SK-N-MC (cell line): Measurements from ENCODE around the gene ITGA3.
"Not testable (repeated sequence)": the region's sequence is repeated elsewhere in the genome, so short reads cannot be mapped to it uniquely, and the experiment has no call there.

Experiments used
- DNase-seq: peaks from one replicate; pipeline ENCODE4 v3.0.0-alpha.2; 2011; ENCODE audit warnings: low read depth, low spot score
- H3K27ac ChIP-seq: fragments of 200-600 bp; sonication (generic); 2 replicates; pipeline ENCODE4 v1.5.1; 2016; ENCODE audit warnings: mixed run types
- H3K36me3 ChIP-seq: fragments of 200-600 bp; sonication (generic); 2 replicates; pipeline ENCODE4 v1.6.1; 2017; ENCODE audit warnings: antibody characterized with exemption, low read length, mixed read lengths; ENCODE audit not compliant: insufficient read depth
- H3K4me3 ChIP-seq: fragments of 200-600 bp; sonication (generic); 2 replicates; pipeline ENCODE4 v1.5.1; 2016
- H3K9ac ChIP-seq: fragments of 200-600 bp; sonication (generic); 2 replicates; pipeline ENCODE4 v1.8.0; 2017; ENCODE audit warnings: mixed run types, mixed read lengths; ENCODE audit not compliant: insufficient read length
- H3K9me3 ChIP-seq: fragments of 200-600 bp; sonication (generic); 2 replicates; pipeline ENCODE4 v1.6.1; 2017; ENCODE audit warnings: low read depth, mild to moderate bottlenecking, antibody characterized with exemption, low read length, moderate library complexity, mixed read lengths
- EZH2 ChIP-seq: fragments of 200-600 bp; sonication (generic); IDR thresholded peaks from one replicate; pipeline ENCODE4 v1.6.1; 2017; ENCODE audit warnings: antibody characterized with exemption
- FOXP2 ChIP-seq: optimal IDR thresholded peaks from 2 replicates; pipeline ENCODE3; 2011; ENCODE audit warnings: mild to moderate bottlenecking, moderate library complexity; ENCODE audit not compliant: insufficient read depth; ENCODE audit errors: extremely low read length, control extremely low read depth
- POLR2AphosphoS5 ChIP-seq: IDR thresholded peaks from 2 replicates; pipeline ENCODE4 v1.6.1; 2012; ENCODE audit warnings: mild to moderate bottlenecking, low read depth, low read length, borderline replicate concordance

The ITGA3 gene

GRCh38 chr17:50033316-50033715 is 22.6 kb upstream of the ITGA3 start:
- no peak overlapping the region for H3K4me3 ChIP-seq
- TF ChIP-seq EZH2 (no peak), FOXP2 (no peak), POLR2AphosphoS5 (no peak)
- no peak overlapping the region for H3K27ac ChIP-seq

GRCh38 chr17:50034498-50035364 is 21.2 kb upstream of the ITGA3 start:
- H3K9me3 ChIP-seq = no peaks in the 10 kb centered on the region
- no peak overlapping the region for H3K27ac ChIP-seq
- H3K4me3 ChIP-seq = no peak overlapping the region
- H3K36me3 ChIP-seq = no peaks in the 10 kb centered on the region
- TF ChIP-seq POLR2AphosphoS5 (no peak), FOXP2 (no peak), EZH2 (no peak)
- no peak for DNase-seq
- no peak overlapping the region for H3K9ac ChIP-seq

More at GRCh38 chr17:50033316-50033715, 22.6 kb upstream of the ITGA3 start:
- no peak overlapping the region for H3K9ac ChIP-seq
- H3K9me3 ChIP-seq = no peaks in the 10 kb centered on the region
- DNase-seq = no peak
- no peaks in the 10 kb centered on the region for H3K36me3 ChIP-seq

DNA sequence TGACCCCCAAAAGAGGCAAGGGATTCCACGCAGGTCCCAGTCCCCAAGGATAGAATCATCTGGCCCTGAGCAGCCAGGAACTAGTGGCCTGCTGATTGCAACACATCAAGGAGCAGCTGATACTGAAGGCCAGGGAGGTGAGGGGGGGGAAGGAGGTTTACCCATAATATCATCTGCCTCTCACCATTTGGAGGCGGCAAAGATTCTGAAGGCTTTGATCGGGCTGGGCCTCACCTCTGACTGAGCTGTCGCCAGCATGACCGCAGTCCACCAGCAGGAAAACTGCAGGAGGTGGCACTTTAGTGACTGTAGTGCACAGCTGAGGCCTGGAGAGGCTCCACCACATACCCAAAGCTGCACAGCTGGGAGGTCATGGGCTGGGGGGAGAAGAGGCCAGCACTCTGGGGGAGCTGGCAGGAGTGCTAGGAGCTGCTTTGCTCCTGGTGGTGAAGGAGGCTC is 20.5 kb upstream of the ITGA3 start:
- TF ChIP-seq FOXP2 (no peak), POLR2AphosphoS5 (no peak), EZH2 (no peak)
- no peak overlapping the region for H3K27ac ChIP-seq

DNA sequence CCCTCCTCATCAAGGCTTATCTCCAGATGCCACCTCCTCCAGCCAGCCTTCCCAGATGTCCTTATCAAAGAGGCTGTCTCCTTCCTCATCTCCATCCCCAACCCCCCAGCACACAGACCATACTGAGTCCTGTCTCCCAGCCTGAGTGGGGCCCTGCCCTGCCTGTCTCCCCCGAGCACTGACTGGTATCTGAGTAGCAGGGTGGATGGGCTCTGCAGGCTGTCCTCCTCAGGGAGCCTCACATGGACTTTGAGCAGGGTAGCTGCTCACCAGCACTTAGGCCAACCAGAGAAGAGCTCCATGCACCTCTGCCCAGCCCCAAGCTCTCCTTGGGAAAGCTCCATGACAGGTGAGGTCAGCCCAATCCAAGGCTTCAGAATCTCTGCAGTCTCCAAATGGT is 20.0 kb upstream of the ITGA3 start:
- no peaks in the 10 kb centered on the region for H3K36me3 ChIP-seq
- no peak overlapping the region for H3K4me3 ChIP-seq
- DNase-seq = no peak
- TF ChIP-seq POLR2AphosphoS5 (no peak), EZH2 (no peak), FOXP2 (no peak)
- H3K9ac ChIP-seq = no peak overlapping the region
- H3K27ac ChIP-seq = no peak overlapping the region
- no peaks in the 10 kb centered on the region for H3K9me3 ChIP-seq

More for the DNA sequence above, 20.5 kb upstream of the ITGA3 start:
- Histone ChIP-seq H3K4me3 (no peak overlapping the region), H3K36me3 (no peaks in the 10 kb centered on the region), H3K9ac (no peak overlapping the region), H3K9me3 (no peaks in the 10 kb centered on the region)
- no peak for DNase-seq

DNA sequence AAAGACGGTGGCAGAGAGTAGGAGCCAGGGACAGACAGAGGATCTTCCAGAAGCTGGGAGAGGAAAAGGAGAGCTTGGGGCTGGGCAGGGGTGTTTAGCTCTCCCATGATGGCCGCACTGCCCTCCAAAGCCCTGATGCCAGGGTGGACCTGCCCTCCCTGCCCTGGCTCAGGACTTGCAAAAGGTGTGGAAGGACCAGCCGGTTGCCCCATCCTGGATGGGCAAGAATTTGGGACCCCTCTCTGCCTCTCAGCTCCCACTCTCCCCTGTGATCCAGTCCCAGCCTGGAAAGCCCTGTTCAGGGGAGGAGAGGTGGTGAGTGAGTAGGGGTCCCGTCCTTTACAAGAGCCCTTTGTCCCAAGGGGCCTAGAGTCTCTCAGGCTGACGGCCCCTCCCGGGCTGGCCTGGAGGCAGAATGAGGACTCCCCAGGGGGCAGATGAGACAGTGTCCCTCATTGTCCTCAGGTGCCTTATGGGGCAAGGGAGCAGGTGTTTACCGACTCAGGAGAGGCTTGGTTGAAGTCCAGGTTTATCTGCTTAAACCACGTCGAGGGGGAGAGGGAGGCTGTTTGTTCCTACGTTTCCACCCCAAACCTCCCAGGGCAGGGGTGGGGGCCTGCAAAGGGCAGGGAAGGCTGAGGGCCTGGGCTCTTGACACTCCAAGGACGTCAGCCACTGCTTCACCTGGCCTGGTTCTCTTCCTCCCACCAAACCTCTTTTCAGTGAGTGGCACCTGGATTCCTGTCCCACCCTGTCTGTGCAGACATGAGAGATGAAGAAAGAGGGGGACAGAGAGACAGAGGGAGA is 19.3 kb upstream of the ITGA3 start:
- H3K9me3 ChIP-seq = no peaks in the 10 kb centered on the region
- H3K9ac ChIP-seq = no peak overlapping the region
- no peak for DNase-seq
- no peak for TF ChIP-seq POLR2AphosphoS5
- TF ChIP-seq EZH2 = no peak
- TF ChIP-seq FOXP2 = no peak
- no peak overlapping the region for H3K4me3 ChIP-seq
- H3K36me3 ChIP-seq = no peaks in the 10 kb centered on the region
- no peak overlapping the region for H3K27ac ChIP-seq

DNA sequence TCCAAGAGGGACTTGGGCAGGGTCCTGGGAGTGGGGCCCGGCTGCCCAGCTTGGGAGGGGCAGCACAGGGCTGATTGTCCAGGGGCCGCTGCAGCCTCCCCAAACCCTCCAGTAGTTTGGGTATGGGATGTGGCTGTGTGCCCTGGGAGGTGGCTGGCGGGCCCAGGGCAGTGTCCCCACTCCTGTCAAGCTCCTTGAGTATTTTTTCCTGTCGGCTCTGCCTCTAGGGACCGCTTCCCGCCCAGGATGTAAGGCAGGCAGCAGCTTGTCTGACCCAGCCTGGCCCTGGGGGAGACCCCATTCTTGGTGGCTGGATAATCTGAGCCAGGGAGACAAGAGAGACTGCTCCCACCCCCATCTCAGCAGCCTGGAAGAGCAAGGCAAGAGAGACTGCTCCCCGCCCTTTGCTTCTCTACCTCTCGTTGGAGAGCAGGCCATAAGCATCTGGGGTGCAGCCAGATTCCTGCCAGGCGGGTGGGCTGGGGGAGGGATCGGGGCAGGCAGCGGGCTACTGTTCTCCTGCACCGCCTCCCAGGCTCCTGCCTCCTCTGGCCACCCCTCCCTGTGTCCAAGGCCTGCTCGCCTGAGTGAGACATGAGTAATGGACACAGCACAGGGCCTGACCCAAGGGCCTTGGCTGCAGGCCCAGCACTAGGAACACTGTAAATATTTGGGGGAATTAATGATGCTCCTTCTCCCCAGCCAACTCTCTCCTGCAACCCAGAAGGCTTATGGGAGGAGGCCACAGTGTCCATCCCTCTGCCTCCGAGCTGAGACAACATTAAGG is 18.4 kb upstream of the ITGA3 start:
- no peak for DNase-seq
- H3K9me3 ChIP-seq = no peaks in the 10 kb centered on the region
- no peak overlapping the region for H3K9ac ChIP-seq
- no peak overlapping the region for H3K27ac ChIP-seq
- no peak overlapping the region for H3K4me3 ChIP-seq
- TF ChIP-seq EZH2 (no peak), FOXP2 (no peak), POLR2AphosphoS5 (no peak)
- no peaks in the 10 kb centered on the region for H3K36me3 ChIP-seq

DNA sequence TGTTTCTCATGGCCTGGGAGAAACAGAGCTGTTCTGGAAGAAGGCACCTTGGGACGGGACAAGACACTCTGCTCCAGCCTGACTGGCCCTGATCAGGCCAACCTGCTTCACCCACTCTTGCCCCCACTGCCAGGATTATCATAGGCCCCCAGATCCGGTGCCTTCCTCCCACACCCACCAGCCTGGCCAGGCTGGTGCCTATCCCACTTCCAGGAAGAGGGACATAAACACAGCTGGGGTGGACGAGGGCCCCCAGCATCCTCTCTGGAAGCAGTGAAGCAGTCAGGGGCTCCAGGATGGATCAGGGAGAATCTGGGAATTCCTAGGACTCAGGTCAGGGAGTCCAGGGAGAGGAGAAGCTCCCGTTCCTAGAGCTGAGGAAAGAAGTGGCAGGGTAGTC is 16.9 kb upstream of the ITGA3 start:
- TF ChIP-seq FOXP2 = no peak
- TF ChIP-seq EZH2 = no peak
- TF ChIP-seq POLR2AphosphoS5 = no peak
- no peaks in the 10 kb centered on the region for H3K9me3 ChIP-seq
- H3K27ac ChIP-seq = no peak overlapping the region
- H3K36me3 ChIP-seq = no peaks in the 10 kb centered on the region
- no peak overlapping the region for H3K9ac ChIP-seq
- no peak for DNase-seq
- H3K4me3 ChIP-seq = no peak overlapping the region

DNA sequence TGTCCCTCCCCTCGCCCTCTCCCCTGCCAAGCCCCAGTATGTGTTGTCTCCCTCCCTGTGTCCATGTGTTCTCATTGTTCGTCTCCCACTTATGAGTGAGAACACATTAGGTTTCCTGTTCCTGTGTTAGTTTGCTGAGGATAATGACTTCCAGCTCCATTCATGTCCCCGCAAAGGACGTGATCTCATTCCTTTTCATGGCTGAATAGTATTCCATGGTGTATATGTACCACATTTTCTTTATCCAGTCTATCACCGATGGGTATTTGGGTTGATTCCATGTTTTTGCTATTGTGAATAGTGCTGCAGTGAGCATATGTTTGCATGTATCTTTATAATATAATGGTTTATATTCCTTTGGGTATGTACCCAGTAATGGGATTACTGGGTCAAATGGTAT is 15.4 kb upstream of the ITGA3 start:
- not testable (repeated sequence) for DNase-seq, H3K36me3 ChIP-seq, H3K27ac ChIP-seq, H3K4me3 ChIP-seq, H3K9ac ChIP-seq, H3K9me3 ChIP-seq
